ENCODE data around the gene NSFL1C. TPM values are rescaled to one million over a fixed set of nuclear protein-coding genes. Genes with fewer than 3 reads are reported as not detected.

Gene NSFL1C
- total RNA-seq, 1 donor, result 22.0 TPM

- DNase-seq (ENCODE audit: low read depth), result peak; percentile 87
- H3K4me3 ChIP-seq (ENCODE audit: low read depth, low read length), result no peak overlapping the region
- TF ChIP-seq, protein P1, sequence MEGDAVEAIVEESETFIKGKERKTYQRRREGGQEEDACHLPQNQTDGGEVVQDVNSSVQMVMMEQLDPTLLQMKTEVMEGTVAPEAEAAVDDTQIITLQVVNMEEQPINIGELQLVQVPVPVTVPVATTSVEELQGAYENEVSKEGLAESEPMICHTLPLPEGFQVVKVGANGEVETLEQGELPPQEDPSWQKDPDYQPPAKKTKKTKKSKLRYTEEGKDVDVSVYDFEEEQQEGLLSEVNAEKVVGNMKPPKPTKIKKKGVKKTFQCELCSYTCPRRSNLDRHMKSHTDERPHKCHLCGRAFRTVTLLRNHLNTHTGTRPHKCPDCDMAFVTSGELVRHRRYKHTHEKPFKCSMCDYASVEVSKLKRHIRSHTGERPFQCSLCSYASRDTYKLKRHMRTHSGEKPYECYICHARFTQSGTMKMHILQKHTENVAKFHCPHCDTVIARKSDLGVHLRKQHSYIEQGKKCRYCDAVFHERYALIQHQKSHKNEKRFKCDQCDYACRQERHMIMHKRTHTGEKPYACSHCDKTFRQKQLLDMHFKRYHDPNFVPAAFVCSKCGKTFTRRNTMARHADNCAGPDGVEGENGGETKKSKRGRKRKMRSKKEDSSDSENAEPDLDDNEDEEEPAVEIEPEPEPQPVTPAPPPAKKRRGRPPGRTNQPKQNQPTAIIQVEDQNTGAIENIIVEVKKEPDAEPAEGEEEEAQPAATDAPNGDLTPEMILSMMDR (IDR thresholded peaks at IDR 0.05; ENCODE audit: insufficient read depth, low read depth, low read length), result peak; percentile 10
These were observed 39.1 kb downstream of the NSFL1C start for GRCh38 chr20:1427457-1428054.

DNA sequence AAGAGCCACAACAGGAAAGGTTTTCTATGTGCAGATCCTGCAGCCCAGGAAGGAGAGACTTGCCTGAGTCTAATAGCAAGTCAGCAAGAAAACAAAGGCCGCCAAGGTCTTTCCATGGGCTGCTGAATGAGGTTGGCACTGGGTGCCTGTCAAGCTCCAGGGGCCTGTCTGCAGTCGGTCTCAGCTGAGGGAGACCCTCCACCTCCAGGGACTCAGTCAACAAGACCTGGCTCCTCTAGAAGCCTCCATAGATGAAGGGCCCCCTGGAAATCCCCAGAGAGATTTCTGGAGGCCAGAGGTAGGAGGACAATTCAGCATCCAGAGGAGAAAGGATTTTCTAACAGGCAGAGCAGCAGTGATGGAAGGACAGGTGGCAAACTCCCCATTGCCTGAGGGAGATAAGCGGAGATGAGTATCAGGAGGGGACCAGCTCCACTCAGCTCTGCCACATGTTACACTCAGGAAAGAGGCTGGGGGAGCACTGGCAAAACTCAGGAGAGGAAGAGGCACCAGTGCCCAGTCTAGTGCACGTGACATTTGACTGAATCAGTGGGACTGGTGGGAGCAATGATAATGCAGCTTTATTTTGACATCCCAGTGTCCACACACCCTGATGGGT, 40.3 kb downstream of the NSFL1C start:
- no peak for DNase-seq (ENCODE audit: low read depth)
- TF ChIP-seq, protein P1 (IDR thresholded peaks at IDR 0.05; ENCODE audit: insufficient read depth, low read depth, low read length), result no peak
- no peak overlapping the region for H3K4me3 ChIP-seq (ENCODE audit: low read depth, low read length)

GRCh38 chr20:1424336-1424735, 42.3 kb downstream of the NSFL1C start:
- no peak overlapping the region for H3K4me3 ChIP-seq (ENCODE audit: low read depth, low read length)
- TF ChIP-seq, protein P1 (IDR thresholded peaks at IDR 0.05; ENCODE audit: insufficient read depth, low read depth, low read length), result no peak
- DNase-seq (ENCODE audit: low read depth), result no peak

GRCh38 chr20:1423625-1424106, 43.0 kb downstream of the NSFL1C start:
- peak; percentile 92 for DNase-seq (ENCODE audit: low read depth)
- H3K4me3 ChIP-seq (ENCODE audit: low read depth, low read length), result no peak overlapping the region
- TF ChIP-seq, protein P1 (IDR thresholded peaks at IDR 0.05; ENCODE audit: insufficient read depth, low read depth, low read length), result peak; percentile 33

- no peak overlapping the region for H3K4me3 ChIP-seq (ENCODE audit: low read depth, low read length)
- TF ChIP-seq, protein P1 (IDR thresholded peaks at IDR 0.05; ENCODE audit: insufficient read depth, low read depth, low read length), result no peak
- no peak for DNase-seq (ENCODE audit: low read depth)
These were observed 43.4 kb downstream of the NSFL1C start for GRCh38 chr20:1423206-1423605.

DNA sequence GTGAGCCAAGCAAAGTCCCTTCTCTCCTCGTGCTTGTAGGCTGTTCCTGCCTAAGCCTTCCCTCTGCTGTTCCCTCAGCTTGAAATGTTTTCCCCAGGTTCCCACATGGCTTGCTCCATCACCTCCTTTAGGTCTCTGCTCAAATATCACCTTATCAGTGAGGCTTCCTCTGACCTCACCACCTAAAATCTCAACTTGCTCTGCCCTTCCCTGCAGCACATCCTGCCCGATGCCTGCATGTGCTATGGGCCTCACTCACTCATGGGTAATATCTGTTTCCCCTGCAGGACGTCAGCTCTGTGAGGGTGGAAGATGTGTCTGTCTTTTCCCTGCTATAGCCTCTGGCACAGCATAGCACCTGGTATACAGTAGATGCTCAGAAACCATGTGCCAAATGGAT, 43.9 kb downstream of the NSFL1C start:
- TF ChIP-seq, protein P1 (IDR thresholded peaks at IDR 0.05; ENCODE audit: insufficient read depth, low read depth, low read length), result no peak

More for the DNA sequence above, 43.9 kb downstream of the NSFL1C start:
- no peak overlapping the region for H3K4me3 ChIP-seq (ENCODE audit: low read depth, low read length)
- no peak for DNase-seq (ENCODE audit: low read depth)

Measured in fibroblast of villous mesenchyme (primary cell).